Kidney epithelial cell (primary cell): ENCODE data around the gene SNCB. TPM values are rescaled to one million over a fixed set of nuclear protein-coding genes. Genes with fewer than 3 reads are reported as not detected.

Experiments
- DNase-seq: peaks from one replicate; pipeline ENCODE4 v3.0.0-alpha.2; 2010; ENCODE audit warnings: low read depth
- H3K27me3 ChIP-seq: 2 replicates; pipeline ENCODE4 v1.6.0; 2011; ENCODE audit warnings: low read length; ENCODE audit not compliant: control insufficient read depth, insufficient read depth
- H3K36me3 ChIP-seq: 2 replicates; pipeline ENCODE4 v1.5.1; 2011; ENCODE audit warnings: low read length; ENCODE audit not compliant: control insufficient read depth, insufficient read depth
- H3K4me3 ChIP-seq: 2 replicates; pipeline ENCODE4 v1.5.1; 2011; ENCODE audit warnings: low read depth, mild to moderate bottlenecking, control low read depth, low read length
- total RNA-seq: library from RNA; depleted of rRNA; stranded (reverse); fragments of >200 nt; gene quantifications from 2 replicates; pipeline ENCODE4 v1.2.3, GENCODE V29; 2015
- TF ChIP-seq, protein P1 (sequence below): IDR thresholded peaks from 2 replicates; pipeline ENCODE4 v1.5.1; 2011; ENCODE audit warnings: mild to moderate bottlenecking, moderate library complexity, low read length, control low read depth, inconsistent platforms; ENCODE audit not compliant: insufficient read depth, poor library complexity, severe bottlenecking

SNCB gene
- total RNA-seq, 1 donor from 2014 or later: not detected

DNA sequence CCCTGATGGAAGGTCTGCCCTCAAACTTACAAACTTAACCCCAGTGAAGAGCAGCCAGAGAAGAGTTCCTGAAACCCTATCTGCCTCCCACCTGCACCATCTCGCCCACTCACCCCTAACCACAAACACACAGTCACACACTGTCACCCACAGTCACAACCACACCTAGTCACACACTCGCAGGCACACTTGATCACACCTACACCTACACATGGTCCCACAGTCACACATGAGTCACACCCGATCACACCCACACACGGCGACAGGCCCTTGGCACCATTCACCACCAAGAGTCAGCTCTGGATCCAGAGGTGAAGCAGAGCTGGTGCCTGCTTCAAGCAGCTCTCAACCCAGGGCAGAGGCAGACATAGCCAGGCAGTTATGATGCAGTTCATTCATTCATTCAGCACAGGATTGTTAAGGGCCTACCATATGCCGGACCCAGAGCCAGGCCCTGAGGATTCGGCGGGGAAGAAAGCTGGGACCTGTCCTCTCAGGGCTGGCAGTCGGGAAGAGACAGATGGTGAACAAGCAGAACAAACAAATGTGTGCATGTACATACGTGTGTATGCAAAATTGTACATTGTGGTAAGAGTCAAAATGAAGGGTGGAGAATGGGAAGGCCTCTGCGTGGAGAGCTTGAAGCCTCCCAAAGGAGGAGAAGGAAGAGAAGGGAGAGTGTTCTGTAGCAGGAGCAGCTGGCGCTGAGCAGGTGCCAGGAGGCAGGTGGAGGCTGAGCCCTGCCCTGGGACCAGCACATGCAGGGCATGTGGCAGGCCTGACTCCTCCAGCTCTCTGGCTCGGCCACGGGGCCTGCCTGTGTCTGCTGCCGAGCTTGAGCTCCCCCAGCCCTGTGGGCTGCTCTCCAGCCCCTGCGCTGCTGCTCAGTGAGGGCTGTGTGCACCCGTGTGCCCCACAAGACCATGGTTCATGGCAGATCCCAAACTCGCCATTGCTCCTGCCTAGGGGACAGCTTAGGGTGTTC lies 23.4 kb upstream of the SNCB start:
- DNase-seq: no peak
- Histone ChIP-seq H3K4me3 (no peak overlapping the region), H3K36me3 (no peaks in the 10 kb centered on the region), H3K27me3 (no peaks in the 10 kb centered on the region)
- TF ChIP-seq, protein P1, sequence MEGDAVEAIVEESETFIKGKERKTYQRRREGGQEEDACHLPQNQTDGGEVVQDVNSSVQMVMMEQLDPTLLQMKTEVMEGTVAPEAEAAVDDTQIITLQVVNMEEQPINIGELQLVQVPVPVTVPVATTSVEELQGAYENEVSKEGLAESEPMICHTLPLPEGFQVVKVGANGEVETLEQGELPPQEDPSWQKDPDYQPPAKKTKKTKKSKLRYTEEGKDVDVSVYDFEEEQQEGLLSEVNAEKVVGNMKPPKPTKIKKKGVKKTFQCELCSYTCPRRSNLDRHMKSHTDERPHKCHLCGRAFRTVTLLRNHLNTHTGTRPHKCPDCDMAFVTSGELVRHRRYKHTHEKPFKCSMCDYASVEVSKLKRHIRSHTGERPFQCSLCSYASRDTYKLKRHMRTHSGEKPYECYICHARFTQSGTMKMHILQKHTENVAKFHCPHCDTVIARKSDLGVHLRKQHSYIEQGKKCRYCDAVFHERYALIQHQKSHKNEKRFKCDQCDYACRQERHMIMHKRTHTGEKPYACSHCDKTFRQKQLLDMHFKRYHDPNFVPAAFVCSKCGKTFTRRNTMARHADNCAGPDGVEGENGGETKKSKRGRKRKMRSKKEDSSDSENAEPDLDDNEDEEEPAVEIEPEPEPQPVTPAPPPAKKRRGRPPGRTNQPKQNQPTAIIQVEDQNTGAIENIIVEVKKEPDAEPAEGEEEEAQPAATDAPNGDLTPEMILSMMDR: no peak

DNA sequence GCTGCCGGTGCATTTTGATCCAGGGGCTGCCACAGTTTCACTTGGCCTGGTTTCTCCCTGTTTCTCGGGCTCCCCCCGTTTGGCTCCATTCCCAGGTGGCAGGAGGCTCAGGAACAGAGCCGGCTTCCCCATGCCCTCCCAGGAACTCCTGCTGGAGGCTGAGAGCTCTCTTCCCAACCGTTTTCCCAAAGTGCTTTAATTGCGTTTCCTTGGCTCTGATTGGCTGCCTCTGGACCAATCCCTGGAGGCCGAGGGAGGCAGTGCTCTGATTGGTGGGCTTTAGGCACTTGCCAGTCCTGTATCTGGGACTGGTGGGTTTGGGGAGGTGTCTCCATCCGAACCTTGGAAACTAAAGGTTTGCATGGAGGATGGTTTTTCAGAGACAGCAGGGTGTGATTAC lies 21.8 kb upstream of the SNCB start:
- TF ChIP-seq, protein P1: no peak

DNA sequence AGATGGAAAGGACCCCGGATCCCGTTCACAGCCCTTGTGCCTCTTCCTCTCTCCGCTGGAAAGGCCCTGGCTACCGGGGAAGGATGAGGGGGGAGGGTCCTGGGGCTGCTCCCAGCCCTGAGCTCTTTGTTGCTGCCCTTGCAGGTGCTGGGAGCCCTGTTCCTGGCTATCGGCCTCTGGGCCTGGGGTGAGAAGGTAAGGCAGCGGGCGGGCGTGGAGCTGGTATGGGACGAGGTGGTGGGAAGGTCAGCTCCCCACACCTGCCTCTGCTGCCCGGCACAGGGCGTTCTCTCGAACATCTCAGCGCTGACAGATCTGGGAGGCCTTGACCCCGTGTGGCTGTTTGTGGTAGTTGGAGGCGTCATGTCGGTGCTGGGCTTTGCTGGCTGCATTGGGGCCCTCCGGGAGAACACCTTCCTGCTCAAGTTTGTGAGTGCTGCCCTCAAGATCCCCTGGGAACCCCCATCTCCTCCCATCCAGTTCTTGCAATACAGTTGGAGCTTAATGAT lies 21.2 kb upstream of the SNCB start:
- Histone ChIP-seq H3K36me3 (no peaks in the 10 kb centered on the region), H3K4me3 (no peak overlapping the region), H3K27me3 (no peaks in the 10 kb centered on the region)
- TF ChIP-seq, protein P1: no peak
- no peak for DNase-seq

More for the DNA sequence above, 21.8 kb upstream of the SNCB start:
- no peak for DNase-seq
- no peak overlapping the region for H3K4me3 ChIP-seq
- no peaks in the 10 kb centered on the region for H3K27me3 ChIP-seq
- no peaks in the 10 kb centered on the region for H3K36me3 ChIP-seq

DNA sequence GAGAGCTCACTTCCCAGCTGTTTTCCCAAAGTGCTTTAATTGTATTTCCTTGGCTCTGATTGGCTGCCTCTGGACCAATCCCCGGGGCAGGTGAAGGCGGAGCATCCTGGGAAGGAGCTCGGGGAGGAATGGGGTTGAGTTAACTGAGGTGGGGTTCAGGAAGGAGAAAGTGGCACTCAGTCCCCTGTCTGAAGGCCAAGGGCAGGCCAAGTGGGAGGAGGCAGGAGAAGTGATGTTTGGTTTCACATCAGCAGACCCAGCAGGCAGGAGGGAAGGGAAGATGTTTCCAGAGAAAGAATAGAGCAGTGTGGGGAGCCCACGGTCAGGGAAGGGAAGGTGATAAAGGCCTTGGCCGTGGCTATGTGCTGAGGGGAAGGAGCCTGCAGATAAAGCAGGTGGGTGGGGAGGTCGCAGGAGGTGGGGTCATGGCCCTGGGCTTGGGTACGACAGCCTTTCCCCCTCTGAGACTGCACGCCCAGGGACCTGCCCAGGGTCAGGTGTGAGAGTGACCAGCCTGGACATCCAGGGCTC lies 20.1 kb upstream of the SNCB start:
- DNase-seq: no peak
- Histone ChIP-seq H3K36me3 (no peaks in the 10 kb centered on the region), H3K27me3 (no peaks in the 10 kb centered on the region), H3K4me3 (no peak overlapping the region)
- TF ChIP-seq, protein P1: no peak

DNA sequence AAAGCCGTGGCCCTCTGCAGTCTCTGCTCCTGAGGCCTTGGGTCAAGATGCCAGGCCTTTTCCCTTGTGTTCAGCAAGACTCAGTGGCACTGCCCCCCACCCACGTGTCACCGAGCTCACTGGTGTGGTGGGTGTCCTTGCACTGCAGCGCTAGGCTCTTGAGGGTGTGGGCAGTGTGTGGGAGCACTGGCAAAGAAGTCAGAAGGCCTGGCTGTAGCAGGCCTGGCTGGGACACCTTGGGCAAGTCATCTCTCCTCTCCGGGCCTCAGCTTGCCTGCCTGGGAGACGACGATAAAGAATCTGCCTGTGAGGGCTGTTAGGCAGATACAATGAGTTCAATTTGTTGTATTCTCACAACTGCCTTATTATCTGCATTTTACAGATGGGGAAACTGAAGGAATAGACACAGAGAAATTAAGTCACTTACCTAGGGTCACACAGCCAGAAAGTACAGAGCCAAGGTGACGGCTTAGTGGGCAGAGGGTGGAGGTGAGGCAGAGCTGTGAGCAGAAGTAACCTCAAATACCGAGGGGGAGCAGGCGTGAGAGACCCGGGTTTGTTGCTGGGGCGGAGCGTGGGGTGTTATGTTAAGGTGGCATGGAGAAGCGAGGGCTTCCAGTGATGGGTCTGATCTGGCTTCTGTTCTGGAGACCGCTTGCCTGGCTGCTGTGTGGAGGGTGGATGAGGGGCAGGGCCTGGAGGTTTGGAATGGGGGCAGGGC lies 18.3 kb upstream of the SNCB start:
- Histone ChIP-seq H3K4me3 (peak overlapping the region; percentile 72), H3K27me3 (no peaks in the 10 kb centered on the region), H3K36me3 (no peaks in the 10 kb centered on the region)
- TF ChIP-seq, protein P1: no peak
- DNase-seq: no peak
